Aortic smooth muscle cell (primary cell): ENCODE data around the gene SLC66A2. TPM values are rescaled to one million over a fixed set of nuclear protein-coding genes. Genes with fewer than 3 reads are reported as not detected.

Experiments used
- total RNA-seq: library from RNA; depleted of rRNA; stranded (reverse); fragments of >200 nt; gene quantifications from 2 replicates; pipeline ENCODE4 v1.2.3, GENCODE V29; 2014

The SLC66A2 gene
- 27.4 and 31.7 TPM in 2 replicates for total RNA-seq

DNA sequence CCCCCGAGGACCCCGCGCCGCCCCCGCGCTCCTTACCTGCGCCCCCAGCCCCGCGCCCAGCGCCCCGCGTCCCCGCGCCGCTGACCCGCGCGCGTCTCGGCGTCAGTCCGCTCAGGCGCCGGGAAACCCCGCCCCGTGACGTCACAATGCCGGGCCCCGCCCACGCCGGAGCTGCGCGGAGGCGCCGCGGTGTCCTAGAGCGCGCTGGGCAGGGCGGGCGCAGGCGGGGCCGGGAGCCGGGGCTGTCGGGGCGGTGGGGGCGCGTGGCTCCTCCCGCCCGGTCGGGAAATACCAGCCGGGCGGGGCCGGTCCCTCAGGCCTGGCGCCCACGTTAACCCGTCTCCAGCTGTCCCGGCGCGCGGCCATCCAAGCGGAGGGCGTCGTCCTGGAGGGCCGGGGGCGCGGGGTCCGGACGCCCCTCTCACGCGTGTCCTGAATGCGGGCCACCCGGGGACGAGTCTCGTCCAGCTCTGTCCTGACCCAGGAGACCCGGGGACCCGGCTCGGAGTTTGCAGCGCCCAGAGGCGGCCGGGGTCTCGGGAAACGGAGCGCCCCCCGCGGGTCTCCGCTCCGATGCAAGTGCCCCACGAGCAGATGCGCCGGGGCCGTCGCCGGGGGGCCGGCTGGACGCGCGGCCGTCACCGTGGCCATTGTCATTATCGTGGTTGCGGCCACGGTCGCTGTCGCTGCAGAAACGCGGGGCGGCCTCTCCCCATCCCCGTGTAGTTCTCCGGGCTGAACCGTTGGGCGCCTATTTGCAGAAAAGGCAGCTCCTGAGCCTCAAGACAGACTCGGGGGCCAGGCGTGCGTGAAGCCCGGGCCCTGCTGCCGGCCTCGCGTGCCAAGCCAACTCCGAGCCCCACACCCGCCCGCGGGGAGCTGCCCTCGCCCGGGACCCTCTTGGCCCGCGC, at the start of gene SLC66A2:
SLC66A2 (minus strand) TSS at position 109 of the 911 bp plus-strand sequence. CDS start 727 bp downstream, outside the sequence.

DNA sequence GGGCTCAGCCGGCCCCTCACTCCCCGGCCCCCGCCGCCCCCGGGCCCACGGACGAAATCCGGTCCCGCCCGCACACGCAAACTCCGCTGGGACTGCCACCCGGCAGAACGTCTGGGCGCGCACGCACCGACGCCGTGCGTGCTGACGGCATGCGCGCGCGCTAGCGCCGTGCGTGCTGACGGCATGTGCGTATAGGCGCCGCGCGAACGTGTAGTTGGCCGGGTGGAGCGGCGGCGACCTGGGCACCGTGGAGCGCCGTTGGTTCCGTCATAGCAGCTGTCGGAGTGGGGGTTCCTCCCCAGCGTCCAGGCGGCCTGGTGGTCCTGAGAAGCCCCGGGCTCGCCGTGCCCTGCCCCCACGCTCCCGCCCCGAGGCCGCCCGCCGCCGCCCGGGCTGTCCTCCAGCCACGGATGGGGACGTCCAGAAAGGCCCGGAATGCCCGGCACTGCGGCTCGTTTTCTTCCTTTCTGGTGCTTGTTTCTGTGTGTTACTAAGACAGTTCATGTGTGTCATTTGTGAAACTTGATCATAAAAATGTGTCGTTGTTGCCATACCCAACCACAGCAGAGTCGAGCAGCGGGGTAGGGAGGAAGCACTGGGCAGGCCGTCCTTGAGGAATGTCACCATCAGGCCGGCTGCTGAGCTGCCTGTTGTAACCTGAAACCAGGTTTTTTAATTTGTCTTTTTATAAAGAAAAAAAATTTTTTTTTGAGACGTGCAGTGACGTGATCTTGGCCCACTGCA, 37.2 kb upstream of the SLC66A2 start, which contains the start of gene TXNL4A:
TXNL4A (minus strand) TSS at position 113 of the 744 bp plus-strand sequence. CDS start 171 bp downstream, outside the sequence.

DNA sequence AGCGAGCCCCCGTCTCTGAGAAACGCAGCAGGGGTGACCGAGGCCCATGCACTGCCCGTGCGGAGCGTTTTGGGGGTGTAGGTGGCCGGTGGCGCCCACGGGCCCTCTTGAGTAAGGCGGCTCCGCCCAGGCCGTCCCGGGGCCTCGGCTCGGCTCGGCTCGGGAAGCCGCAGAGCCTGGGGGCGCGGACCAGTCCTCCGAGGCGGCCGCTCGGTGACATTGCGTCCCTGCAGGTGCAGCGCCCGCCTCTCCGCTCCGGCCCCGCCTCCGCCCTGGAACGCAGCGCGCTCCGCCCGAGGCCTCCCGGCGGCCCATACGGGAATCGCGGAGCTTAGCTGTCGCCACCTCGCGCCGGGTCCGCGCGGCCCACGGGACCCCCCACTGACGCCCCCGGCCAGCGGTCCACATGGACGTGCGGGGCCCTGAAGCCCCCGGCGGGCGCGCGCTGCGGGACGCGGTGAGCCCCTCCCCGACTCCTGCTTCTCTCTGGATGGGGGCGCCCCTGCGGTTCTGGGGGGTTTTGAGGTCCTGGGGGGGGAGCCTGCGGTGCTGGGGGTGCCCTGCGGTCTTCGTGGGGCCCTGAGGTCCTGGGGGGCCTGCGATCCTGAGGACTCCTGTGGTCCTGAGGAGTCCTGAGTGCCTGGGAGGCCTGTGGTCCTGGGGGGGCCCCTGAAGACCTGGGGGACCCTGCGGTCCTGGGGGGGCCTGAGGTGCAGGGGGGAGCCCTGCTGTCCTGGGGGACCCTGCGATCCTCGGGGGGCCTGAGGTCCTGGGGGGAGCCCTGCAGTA, 13.1 kb upstream of the SLC66A2 start, which contains the start of gene HSBP1L1:
HSBP1L1 (plus strand) TSS at position 314 of the 789 bp plus-strand sequence; CDS start at position 407, 93 bp downstream.

Other genes with a start within 250 kb of the SLC66A2 start
- not detected in 2 replicates for gene KCNG2, start 153.7 kb downstream of the SLC66A2 start, total RNA-seq
- 5.2 and 5.4 TPM in 2 replicates for gene HSBP1L1, start 13.0 kb upstream of the SLC66A2 start, total RNA-seq
- gene TXNL4A, start 36.9 kb upstream of the SLC66A2 start, total RNA-seq, result 74.0 and 92.7 TPM in 2 replicates
- 24.2 and 28.1 TPM in 2 replicates for gene RBFA, start 82.8 kb upstream of the SLC66A2 start, total RNA-seq
- gene ADNP2, start 157.6 kb upstream of the SLC66A2 start, total RNA-seq, result 12.0 and 12.5 TPM in 2 replicates